H9 (cell line): ENCODE measurements around the gene FMNL3. TPM values are rescaled to one million over a fixed set of nuclear protein-coding genes. Genes with fewer than 3 reads are reported as not detected.
A peak's percentile ranks its signal among the peaks of the same experiment; 100 is the strongest.

Experiments
- DNase-seq: peaks from one replicate; pipeline ENCODE4 v3.0.0-alpha.2; 2017
- H2AFZ ChIP-seq: one replicate; pipeline ENCODE4 v1.6.1; 2013; ENCODE audit warnings: mild to moderate bottlenecking, low read length, control low read depth, moderate library complexity
- H2AK5ac ChIP-seq: 2 replicates; pipeline ENCODE4 v1.6.1; 2013; ENCODE audit warnings: low read length, control low read depth, mixed read lengths; ENCODE audit not compliant: insufficient read length
- H2BK120ac ChIP-seq: one replicate; pipeline ENCODE4 v1.6.1; 2013; ENCODE audit warnings: low read depth, mild to moderate bottlenecking, low read length, control low read depth, inconsistent platforms; ENCODE audit not compliant: poor library complexity, severe bottlenecking
- H2BK12ac ChIP-seq: 2 replicates; pipeline ENCODE4 v1.6.1; 2013; ENCODE audit warnings: low read length, control low read depth, mixed read lengths, low read depth; ENCODE audit not compliant: insufficient read length
- H2BK15ac ChIP-seq: 2 replicates; pipeline ENCODE4 v1.6.1; 2013; ENCODE audit warnings: low read depth, low read length, control low read depth
- H2BK20ac ChIP-seq: one replicate; pipeline ENCODE4 v1.6.1; 2013; ENCODE audit warnings: low read depth, mild to moderate bottlenecking, low read length, control low read depth, inconsistent platforms; ENCODE audit not compliant: poor library complexity, severe bottlenecking
- H2BK5ac ChIP-seq: 2 replicates; pipeline ENCODE4 v1.6.1; 2013; ENCODE audit warnings: low read length, control low read depth, mixed read lengths; ENCODE audit not compliant: insufficient read length
- H3K14ac ChIP-seq: 2 replicates; pipeline ENCODE4 v1.6.1; 2013; ENCODE audit warnings: low read length, control low read depth; ENCODE audit not compliant: insufficient read depth
- H3K18ac ChIP-seq: 2 replicates; pipeline ENCODE4 v1.6.1; 2013; ENCODE audit warnings: low read depth, mild to moderate bottlenecking, mixed read lengths, low read length, control low read depth; ENCODE audit not compliant: insufficient read length
- H3K23ac ChIP-seq: 2 replicates; pipeline ENCODE4 v1.6.1; 2013; ENCODE audit warnings: low read length, control low read depth, mixed read lengths, low read depth; ENCODE audit not compliant: insufficient read length
- H3K23me2 ChIP-seq: 2 replicates; pipeline ENCODE4 v1.6.1; 2013; ENCODE audit warnings: low read depth, mild to moderate bottlenecking, mixed read lengths, low read length, control low read depth; ENCODE audit not compliant: insufficient read length, poor library complexity, severe bottlenecking
- H3K27ac ChIP-seq: 2 replicates; pipeline ENCODE4 v1.5.1; 2013; ENCODE audit warnings: low read length, control low read depth, mixed read lengths, low read depth; ENCODE audit not compliant: insufficient read length
- H3K27me3 ChIP-seq: 2 replicates; pipeline ENCODE4 v1.6.1; 2013; ENCODE audit warnings: low read length, control low read depth, inconsistent platforms; ENCODE audit not compliant: insufficient read depth
- H3K4ac ChIP-seq: 2 replicates; pipeline ENCODE4 v1.6.1; 2013; ENCODE audit warnings: low read depth, mild to moderate bottlenecking, control low read depth, inconsistent platforms, low read length, moderate library complexity
- H3K4me1 ChIP-seq: 2 replicates; pipeline ENCODE4 v1.6.1; 2013; ENCODE audit warnings: low read length, control low read depth, inconsistent platforms; ENCODE audit not compliant: insufficient read depth
- H3K4me2 ChIP-seq: 2 replicates; pipeline ENCODE4 v1.6.1; 2013; ENCODE audit warnings: low read length, control low read depth, mixed read lengths; ENCODE audit not compliant: insufficient read length, insufficient read depth
- H3K56ac ChIP-seq: 2 replicates; pipeline ENCODE4 v1.6.1; 2013; ENCODE audit warnings: low read depth, mild to moderate bottlenecking, mixed read lengths, low read length, control low read depth; ENCODE audit not compliant: insufficient read length
- H3K79me1 ChIP-seq: 2 replicates; pipeline ENCODE4 v1.6.1; 2013; ENCODE audit warnings: low read depth, mild to moderate bottlenecking, moderate library complexity, low read length, control low read depth, inconsistent platforms; ENCODE audit not compliant: insufficient read depth, poor library complexity, severe bottlenecking
- H3K79me2 ChIP-seq: 2 replicates; pipeline ENCODE4 v1.6.1; 2013; ENCODE audit warnings: low read length, control low read depth, inconsistent platforms; ENCODE audit not compliant: insufficient read depth
- H3K9ac ChIP-seq: 2 replicates; pipeline ENCODE4 v1.6.1; 2013; ENCODE audit warnings: low read length, control low read depth, mixed read lengths; ENCODE audit not compliant: insufficient read length; ENCODE audit errors: extremely low read depth
- H3K9me3 ChIP-seq: one replicate; pipeline ENCODE4 v1.6.1; 2013; ENCODE audit warnings: low read depth, low read length, inconsistent platforms; ENCODE audit not compliant: control insufficient read depth
- H3T11ph ChIP-seq: one replicate; pipeline ENCODE4 v1.6.1; 2013; ENCODE audit warnings: mild to moderate bottlenecking, low read length, control low read depth, inconsistent platforms
- H4K20me1 ChIP-seq: one replicate; pipeline ENCODE4 v1.6.1; 2013; ENCODE audit not compliant: control insufficient read depth, insufficient read length, insufficient read depth
- H4K5ac ChIP-seq: 2 replicates; pipeline ENCODE4 v1.6.1; 2013; ENCODE audit warnings: low read depth, mild to moderate bottlenecking, mixed read lengths, low read length, control low read depth; ENCODE audit not compliant: insufficient read length
- H4K8ac ChIP-seq: replicated peaks from 2 replicates; pipeline ENCODE4 v1.6.1; 2013; ENCODE audit warnings: low read length, control low read depth, mixed read lengths, low read depth; ENCODE audit not compliant: insufficient read length
- H4K91ac ChIP-seq: 2 replicates; pipeline ENCODE4 v1.6.1; 2013; ENCODE audit warnings: low read depth, mild to moderate bottlenecking, moderate library complexity, mixed read lengths, low read length, control low read depth; ENCODE audit not compliant: insufficient read length
- H3K27ac Mint-ChIP-seq, 3 experiments: 2 replicates in 2 of 3; 3 replicates in 1 of 3; pipeline ENCODE4 v1.8.0; 2020 to 2021; ENCODE audit warnings: mixed read lengths in 3 of 3, mild to moderate bottlenecking in 1 of 3, moderate library complexity in 1 of 3
- H3K27me3 Mint-ChIP-seq: 2 replicates; pipeline ENCODE4 v1.8.0; 2021; ENCODE audit warnings: low read depth, mild to moderate bottlenecking, moderate library complexity, mixed read lengths
- H3K36me3 Mint-ChIP-seq, 3 experiments: 2 replicates in 2 of 3; 3 replicates in 1 of 3; pipeline ENCODE4 v1.8.0; 2020 to 2021; ENCODE audit warnings: low read depth in 3 of 3, mixed read lengths in 3 of 3; ENCODE audit not compliant: insufficient read depth in 1 of 3
- H3K4me1 Mint-ChIP-seq, 2 experiments: 2 replicates each; pipeline ENCODE4 v1.8.0; 2020; ENCODE audit warnings: mixed read lengths in 2 of 2
- H3K4me3 Mint-ChIP-seq, 2 experiments: 2 replicates in 1 of 2; 3 replicates in 1 of 2; pipeline ENCODE4 v1.8.0; 2020 to 2021; ENCODE audit warnings: mild to moderate bottlenecking in 2 of 2, mixed read lengths in 2 of 2, moderate library complexity in 1 of 2
- H3K9me3 Mint-ChIP-seq, 2 experiments: 2 replicates in 1 of 2; 3 replicates in 1 of 2; pipeline ENCODE4 v1.8.0; 2020; ENCODE audit warnings: mild to moderate bottlenecking in 2 of 2, mixed read lengths in 2 of 2, moderate library complexity in 1 of 2
- CTCF ChIP-seq: fragments of 200-600 bp; sonication (generic); conservative IDR thresholded peaks from 3 replicates; pipeline ENCODE4 v1.8.0; 2021; ENCODE audit warnings: antibody characterized with exemption, mild to moderate bottlenecking
- WGBS: extraction: QIAGEN DNeasy Blood & Tissue Kit; methylation state at CpG from one replicate; pipeline ENCODE4 v1.1.7; 2013; ENCODE audit warnings: missing lambda C conversion rate, low lambda C conversion rate, mixed read lengths; ENCODE audit not compliant: insufficient read length; ENCODE audit errors: extremely low coverage; 5-methylcytosine and 5-hydroxymethylcytosine counted together
- total RNA-seq: library from RNA; stranded (reverse); gene quantifications from 2 replicates; pipeline ENCODE4 v1.2.1, GENCODE V29; 2021

Gene FMNL3
- total RNA-seq, 1 experiment from 2014 or later = 22.8 TPM

- no peak overlapping the region for H4K5ac ChIP-seq
- no peaks in the 10 kb centered on the region for H3K79me2 ChIP-seq
- no peak overlapping the region for H2AFZ ChIP-seq
- H2BK15ac ChIP-seq = no peak overlapping the region
- Mint-ChIP-seq H3K27me3 (no peaks in the 10 kb centered on the region), H3K27ac (peak overlapping the region in 1 of 3 experiments; percentile 93; a peak in 1 of 7 replicates), H3K36me3 (peaks cover 29 to 68% (median 63%) of the 10 kb centered on the region in 3 experiments), H3K4me1 (peaks cover 18 to 19% of the 10 kb centered on the region in 2 experiments), H3K4me3 (no peak overlapping the region), H3K9me3 (no peaks in the 10 kb centered on the region)
- no peaks in the 10 kb centered on the region for H3K4me1 ChIP-seq
- no peak overlapping the region for H4K91ac ChIP-seq
- H3K79me1 ChIP-seq = no peaks in the 10 kb centered on the region
- no CpG with 5 or more reads among the region's 10 CpGs for WGBS
- H3K4ac ChIP-seq = no peak overlapping the region
- H3K23ac ChIP-seq = no peak overlapping the region
- H3K23me2 ChIP-seq = no peaks in the 10 kb centered on the region
- H2BK12ac ChIP-seq = no peak overlapping the region
- no peak overlapping the region for H3K4me2 ChIP-seq
- H3K27ac ChIP-seq = no peak overlapping the region
- no peak for TF ChIP-seq CTCF
- H2AK5ac ChIP-seq = no peak overlapping the region
- H3K18ac ChIP-seq = no peak overlapping the region
- H3K9ac ChIP-seq = no peak overlapping the region
- H3K14ac ChIP-seq = no peak overlapping the region
- H3K9me3 ChIP-seq = no peaks in the 10 kb centered on the region
- H2BK20ac ChIP-seq = no peak overlapping the region
- no peak overlapping the region for H2BK5ac ChIP-seq
- H4K20me1 ChIP-seq = no peaks in the 10 kb centered on the region
- no peak overlapping the region for H4K8ac ChIP-seq
- DNase-seq = no peak
- no peak overlapping the region for H3K56ac ChIP-seq
- no peaks in the 10 kb centered on the region for H3K27me3 ChIP-seq
- no peak overlapping the region for H3T11ph ChIP-seq
- no peak overlapping the region for H2BK120ac ChIP-seq
Observed at GRCh38 chr12:49643961-49644619, 63.1 kb downstream of the FMNL3 start.
